OCI-LY7 (cell line): ENCODE data around the gene MDFIC. TPM values are rescaled to one million over a fixed set of nuclear protein-coding genes. Genes with fewer than 3 reads are reported as not detected.

Experiments
- BruUV-seq: library from RNA; stranded (reverse); fragments of 400-500 nt; replicated peaks from 2 replicates; lab custom pipeline; 2021; lab: Mats Ljungman, UMichigan
- CTCF ChIA-PET: fragments of 300-600 bp; sonication (Branson Sonifier 250); formaldehyde crosslinking; loops from one replicate; lab custom pipeline; 2022; ENCODE audit warnings: antibody characterized with exemption; ENCODE audit not compliant: unreplicated experiment; lab: Charles Lee
- POLR2A ChIA-PET: fragments of 300-600 bp; sonication (Branson Sonifier 250); formaldehyde crosslinking; loops from one replicate; lab custom pipeline; 2022; ENCODE audit warnings: antibody characterized with exemption; lab: Charles Lee
- DNase-seq: peaks from one replicate; pipeline ENCODE4 v3.0.0-alpha.2; 2015; ENCODE audit warnings: low spot score
- H2AFZ ChIP-seq: fragments of 200-600 bp; sonication (generic), shearing (Covaris generic); 2 replicates; pipeline ENCODE4 v1.6.1; 2014; ENCODE audit warnings: mild to moderate bottlenecking, antibody characterized with exemption, low read length, moderate library complexity
- H3K27ac ChIP-seq: fragments of 200-600 bp; sonication (generic); 2 replicates; pipeline ENCODE4 v1.5.1; 2014; ENCODE audit warnings: mixed run types, low read depth, mild to moderate bottlenecking, moderate library complexity, low read length, inconsistent platforms; ENCODE audit not compliant: poor library complexity, severe bottlenecking
- H3K36me3 ChIP-seq: fragments of 200-600 bp; sonication (generic); 2 replicates; pipeline ENCODE4 v1.6.1; 2014; ENCODE audit warnings: mild to moderate bottlenecking, antibody characterized with exemption, low read length, moderate library complexity, mixed read lengths; ENCODE audit not compliant: insufficient read depth
- H3K4me1 ChIP-seq: fragments of 200-600 bp; sonication (generic); 2 replicates; pipeline ENCODE4 v1.5.1; 2014; ENCODE audit warnings: mild to moderate bottlenecking, low read length; ENCODE audit not compliant: insufficient read depth, poor library complexity, severe bottlenecking
- H3K4me2 ChIP-seq: fragments of 200-600 bp; sonication (generic); 2 replicates; pipeline ENCODE4 v1.6.1; 2014; ENCODE audit warnings: mild to moderate bottlenecking, low read length
- H3K4me3 ChIP-seq: fragments of 200-600 bp; sonication (generic); 2 replicates; pipeline ENCODE4 v1.5.1; 2014; ENCODE audit warnings: mild to moderate bottlenecking, low read depth, low read length; ENCODE audit not compliant: poor library complexity, severe bottlenecking
- H3K79me2 ChIP-seq: fragments of 200-600 bp; sonication (generic); 2 replicates; pipeline ENCODE4 v1.6.1; 2016; ENCODE audit warnings: low read depth, mild to moderate bottlenecking, low read length, moderate library complexity, mixed read lengths; ENCODE audit not compliant: insufficient read depth
- H3K9me2 ChIP-seq: fragments of 200-600 bp; sonication (generic); 2 replicates; pipeline ENCODE4 v1.6.1; 2016; ENCODE audit warnings: mild to moderate bottlenecking, low read length, mixed read lengths; ENCODE audit not compliant: insufficient read depth
- H3K9me3 ChIP-seq: fragments of 200-600 bp; sonication (generic); 2 replicates; pipeline ENCODE4 v1.6.1; 2014; ENCODE audit warnings: mild to moderate bottlenecking, mixed run types, low read length, mixed read lengths
- H4K20me1 ChIP-seq: fragments of 200-600 bp; sonication (generic); 2 replicates; pipeline ENCODE4 v1.6.1; 2014; ENCODE audit warnings: mild to moderate bottlenecking, antibody characterized with exemption, low read length, moderate library complexity, mixed read lengths; ENCODE audit not compliant: insufficient read depth
- CTCF ChIP-seq: fragments of 200-600 bp; sonication (generic); conservative IDR thresholded peaks from 2 replicates; pipeline ENCODE4 v1.5.1; 2014; ENCODE audit warnings: mild to moderate bottlenecking, antibody characterized with exemption, low read length, moderate library complexity, mixed read lengths
- EZH2phosphoT487 ChIP-seq: fragments of 200-600 bp; sonication (generic); IDR thresholded peaks from 2 replicates; pipeline ENCODE4 v1.6.1; 2018; ENCODE audit warnings: low read depth, borderline replicate concordance, mild to moderate bottlenecking, mixed run types, antibody characterized with exemption, low read length, moderate library complexity, mixed read lengths
- intact Hi-C: fragments of 100-400 bp; cut with micrococcal nuclease; formaldehyde crosslinking; loops from one replicate; pipeline ENCODE4 v1.10.0; 2022; ENCODE audit not compliant: unreplicated experiment
- total RNA-seq, 2 experiments: library from RNA; depleted of rRNA in 1 of 2; stranded (reverse); fragments of >200 nt in 1 of 2; shearing (Covaris generic) in 1 of 2; gene quantifications; 2 replicates each; pipeline ENCODE4 v1.2.3, GENCODE V29; 2014 to 2022

MDFIC gene
- total RNA-seq, 2 experiments from 2014 or later, result not detected

DNA sequence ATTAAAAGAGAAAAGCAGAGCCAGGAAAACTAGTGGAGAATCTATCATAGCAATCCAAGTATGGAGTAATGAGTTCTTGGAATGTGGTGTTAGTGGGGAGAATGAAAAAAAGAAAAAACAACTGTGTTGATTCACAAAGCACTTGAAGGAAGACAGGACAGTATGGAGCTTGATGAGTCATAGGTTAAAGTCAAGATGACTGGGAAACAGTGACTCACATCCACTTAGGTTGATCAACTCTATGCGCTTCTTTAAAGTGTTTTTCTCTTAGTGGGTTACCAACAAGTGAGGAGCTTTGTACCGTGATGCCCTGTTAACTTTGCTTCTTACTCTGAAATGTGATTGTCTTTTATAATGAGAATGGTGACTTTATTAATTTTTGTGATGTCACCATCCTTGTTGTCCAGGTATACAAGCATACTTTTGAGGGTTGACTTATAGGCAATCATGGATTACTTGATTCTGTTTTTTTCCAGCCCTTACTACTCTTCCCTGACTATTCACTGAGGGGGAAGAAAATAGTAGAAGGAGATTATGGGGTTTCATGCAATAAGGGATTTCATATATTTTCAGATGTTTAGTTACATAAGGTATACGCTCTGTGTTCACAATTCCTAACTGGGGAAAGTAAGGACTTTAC, 32.1 kb upstream of the MDFIC start:
- BruUV-seq, result no TSS peak
- Histone ChIP-seq H2AFZ (no peak overlapping the region), H3K79me2 (no peaks in the 10 kb centered on the region), H3K9me3 (no peaks in the 10 kb centered on the region), H3K4me2 (no peak overlapping the region), H3K9me2 (no peaks in the 10 kb centered on the region), H3K4me3 (no peak overlapping the region), H4K20me1 (no peaks in the 10 kb centered on the region), H3K27ac (no peak overlapping the region), H3K4me1 (no peaks in the 10 kb centered on the region), H3K36me3 (no peaks in the 10 kb centered on the region)
- ChIA-PET CTCF (no interaction called here), POLR2A (no interaction called here)
- intact Hi-C loops, result no loop called here
- no peak for TF ChIP-seq EZH2phosphoT487
- TF ChIP-seq CTCF, result no peak
- DNase-seq, result no peak

DNA sequence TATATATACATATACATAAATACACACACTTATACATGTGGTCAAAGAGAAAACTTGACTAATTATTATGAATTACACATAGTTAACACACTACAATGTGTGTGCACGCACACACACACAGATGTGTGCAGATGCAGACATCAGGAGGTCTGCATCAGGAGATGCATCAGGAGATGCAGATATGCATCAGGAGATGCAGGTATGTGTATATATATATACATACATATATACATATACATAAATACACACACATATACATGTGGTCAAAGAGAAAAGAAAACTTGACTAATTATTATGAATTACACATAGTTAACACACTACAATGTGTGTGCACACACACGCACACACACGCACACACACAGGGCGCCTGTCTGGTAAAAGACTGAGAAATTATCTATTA, 31.3 kb upstream of the MDFIC start:
- no peak for DNase-seq
- ChIA-PET POLR2A (no interaction called here), CTCF (no interaction called here)
- TF ChIP-seq CTCF (no peak), EZH2phosphoT487 (no peak)
- Histone ChIP-seq H3K4me1 (no peaks in the 10 kb centered on the region), H3K27ac (no peak overlapping the region), H3K9me3 (no peaks in the 10 kb centered on the region), H3K79me2 (no peaks in the 10 kb centered on the region), H3K4me3 (no peak overlapping the region), H4K20me1 (no peaks in the 10 kb centered on the region), H3K36me3 (no peaks in the 10 kb centered on the region), H3K4me2 (no peak overlapping the region), H2AFZ (no peak overlapping the region), H3K9me2 (no peaks in the 10 kb centered on the region)
- BruUV-seq, result no TSS peak
- intact Hi-C loops, result no loop called here

- Histone ChIP-seq H3K4me1 (no peaks in the 10 kb centered on the region), H4K20me1 (no peaks in the 10 kb centered on the region), H3K9me3 (no peaks in the 10 kb centered on the region), H3K36me3 (no peaks in the 10 kb centered on the region), H3K4me2 (no peak overlapping the region), H3K79me2 (no peaks in the 10 kb centered on the region), H2AFZ (no peak overlapping the region), H3K9me2 (no peaks in the 10 kb centered on the region), H3K27ac (no peak overlapping the region), H3K4me3 (no peak overlapping the region)
- POLR2A ChIA-PET, result interaction anchor here (0.7 kb wide), 1 partner anchor 254 kb away, joined by 4 read pairs; no protein-coding TSS in a partner anchor
- intact Hi-C loops, result no loop called here
- BruUV-seq, result no TSS peak
- no peak for TF ChIP-seq CTCF
- TF ChIP-seq EZH2phosphoT487, result no peak
- no peak for DNase-seq
- CTCF ChIA-PET, result no interaction called here
Measured at GRCh38 chr7:114900127-114900526, 21.8 kb upstream of the MDFIC start.
